Central memory CD8-positive, alpha-beta T cell (primary cell): ENCODE measurements around the gene PAPOLB.
A peak's percentile ranks its signal among the peaks of the same experiment; 100 is the strongest.

Experiments
- ATAC-seq: fragments of 150-1000 bp; cut with Tn5 transposase; replicated peaks from 2 replicates; pipeline ENCODE4 v1.10.0; 2022; ENCODE audit warnings: mild to moderate bottlenecking, moderate FRiP score, moderate number of reproducible peaks; ENCODE audit not compliant: poor library complexity, severe bottlenecking; ENCODE audit errors: extremely low read depth
- DNase-seq, 2 donors: peaks; one replicate each; pipeline ENCODE4 v3.0.0; 2021; ENCODE audit warnings: low spot score in 2 of 2
- H3K27ac Mint-ChIP-seq: one replicate; pipeline ENCODE4 v1.8.0; 2022; ENCODE audit warnings: low read depth, mild to moderate bottlenecking, moderate library complexity, mixed read lengths
- H3K27me3 Mint-ChIP-seq: one replicate; pipeline ENCODE4 v1.8.0; 2022; ENCODE audit warnings: mixed read lengths
- H3K36me3 Mint-ChIP-seq: one replicate; pipeline ENCODE4 v1.8.0; 2022; ENCODE audit warnings: mild to moderate bottlenecking, moderate library complexity, mixed read lengths; ENCODE audit not compliant: insufficient read depth
- H3K4me1 Mint-ChIP-seq: one replicate; pipeline ENCODE4 v1.8.0; 2022; ENCODE audit warnings: mixed read lengths
- H3K4me3 Mint-ChIP-seq: one replicate; pipeline ENCODE4 v1.8.0; 2022; ENCODE audit warnings: mild to moderate bottlenecking, moderate library complexity, mixed read lengths
- H3K9me3 Mint-ChIP-seq: one replicate; pipeline ENCODE4 v1.8.0; 2022; ENCODE audit warnings: mixed read lengths

The PAPOLB gene

DNA sequence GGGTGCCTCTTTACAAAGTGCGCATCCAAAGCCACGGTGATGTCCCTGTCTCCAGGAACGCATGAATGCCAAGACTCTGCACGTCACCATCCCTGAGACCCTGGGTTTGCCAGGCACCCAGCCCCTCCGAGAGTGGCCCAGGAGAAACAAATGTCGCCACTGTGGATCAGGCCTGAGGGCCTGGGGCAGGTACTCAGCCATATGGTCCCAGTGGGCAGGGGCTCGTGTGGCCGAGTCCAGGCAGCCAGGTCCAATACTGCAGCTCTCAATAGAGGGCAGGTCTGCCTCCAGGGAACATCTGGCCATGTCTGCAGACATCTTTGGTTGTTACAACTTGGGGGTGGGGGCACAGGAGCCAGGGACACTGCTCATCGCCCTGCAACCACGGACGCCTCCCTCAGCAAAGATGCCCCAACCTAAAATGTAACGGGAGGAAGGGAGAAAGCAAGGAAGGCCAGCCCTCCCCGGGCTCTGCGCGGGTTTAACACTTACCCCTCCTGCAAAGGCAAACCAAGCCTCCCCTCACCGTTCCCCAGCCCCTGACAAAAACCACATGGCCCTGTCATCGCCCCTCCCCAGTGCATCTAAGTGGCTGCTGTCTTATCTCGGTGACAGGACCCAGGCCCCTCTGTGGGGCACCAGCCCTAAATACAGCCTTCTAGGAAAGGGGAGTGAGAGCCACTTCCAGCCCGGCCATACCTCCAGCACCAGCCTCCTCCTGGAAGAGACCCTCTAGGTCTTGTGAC lies 10.3 kb upstream of the PAPOLB start:
- DNase-seq, result no peak
- peak overlapping the region; percentile 29 for H3K4me3 Mint-ChIP-seq
- H3K4me1 Mint-ChIP-seq, result peaks cover 5% of the 10 kb centered on the region
- no peak for ATAC-seq
- no peaks in the 10 kb centered on the region for H3K9me3 Mint-ChIP-seq
- no peaks in the 10 kb centered on the region for H3K36me3 Mint-ChIP-seq
- peak overlapping the region; percentile 22 for H3K27ac Mint-ChIP-seq
- peaks cover 45% of the 10 kb centered on the region for H3K27me3 Mint-ChIP-seq

DNA sequence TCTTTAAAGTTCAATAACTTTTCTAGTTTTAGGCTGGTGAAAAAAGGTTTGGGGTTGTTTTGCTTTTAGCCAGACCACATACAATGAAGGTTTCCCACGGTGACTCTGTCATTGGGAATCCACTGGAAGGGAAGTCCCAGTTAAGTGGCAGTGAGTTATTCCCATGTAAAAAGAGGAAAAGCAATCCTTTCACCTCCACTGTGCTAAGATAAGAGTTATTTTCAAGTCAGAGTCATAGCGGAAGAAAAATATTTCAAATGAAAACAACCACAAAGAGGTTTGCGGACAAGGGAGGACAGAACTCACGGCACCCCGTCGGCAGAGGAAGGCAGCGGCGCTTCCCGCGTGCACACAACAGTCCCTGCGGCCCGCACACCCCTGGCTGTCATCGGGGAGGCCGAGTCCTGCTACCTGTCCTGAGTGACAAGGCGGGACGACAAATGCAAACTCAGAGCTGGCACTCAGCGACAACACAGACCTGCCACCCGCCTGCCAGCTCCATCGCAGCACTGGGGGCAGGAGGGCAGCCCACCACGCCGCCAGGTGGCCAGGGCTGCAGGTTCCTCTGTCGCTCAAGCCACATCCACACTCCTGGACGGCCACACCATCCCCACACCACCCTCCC lies 9.3 kb upstream of the PAPOLB start:
- DNase-seq, result no peak
- no peak for ATAC-seq
- H3K36me3 Mint-ChIP-seq, result no peaks in the 10 kb centered on the region
- peaks cover 45% of the 10 kb centered on the region for H3K27me3 Mint-ChIP-seq
- peaks cover 5% of the 10 kb centered on the region for H3K4me1 Mint-ChIP-seq
- no peak overlapping the region for H3K27ac Mint-ChIP-seq
- no peaks in the 10 kb centered on the region for H3K9me3 Mint-ChIP-seq
- no peak overlapping the region for H3K4me3 Mint-ChIP-seq

DNA sequence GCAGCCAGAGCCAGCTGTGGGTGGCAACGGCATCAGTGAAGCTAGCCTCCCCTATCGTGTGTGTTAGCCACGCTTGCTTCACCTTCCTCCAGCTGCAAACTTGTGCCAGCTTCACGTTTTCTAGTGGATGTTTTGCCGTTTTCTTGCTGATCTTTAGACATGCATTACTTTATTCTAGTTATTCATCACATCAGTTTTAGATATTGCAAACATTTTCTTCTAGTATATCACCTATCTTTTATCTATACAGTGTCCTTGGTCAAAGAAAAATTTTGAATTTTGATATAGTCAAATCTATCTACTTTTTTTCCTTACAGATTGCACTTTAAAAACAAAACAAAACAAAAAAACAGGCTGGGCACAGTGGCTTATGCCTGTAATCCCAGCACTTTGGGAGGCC lies 6.7 kb upstream of the PAPOLB start:
- H3K36me3 Mint-ChIP-seq, result peaks cover 2% of the 10 kb centered on the region
- DNase-seq (no peak), ATAC-seq (no peak)
- peaks cover 68% of the 10 kb centered on the region for H3K27me3 Mint-ChIP-seq
- H3K4me3 Mint-ChIP-seq, result no peak overlapping the region
- H3K4me1 Mint-ChIP-seq, result peaks cover 5% of the 10 kb centered on the region
- no peaks in the 10 kb centered on the region for H3K9me3 Mint-ChIP-seq
- no peak overlapping the region for H3K27ac Mint-ChIP-seq

DNA sequence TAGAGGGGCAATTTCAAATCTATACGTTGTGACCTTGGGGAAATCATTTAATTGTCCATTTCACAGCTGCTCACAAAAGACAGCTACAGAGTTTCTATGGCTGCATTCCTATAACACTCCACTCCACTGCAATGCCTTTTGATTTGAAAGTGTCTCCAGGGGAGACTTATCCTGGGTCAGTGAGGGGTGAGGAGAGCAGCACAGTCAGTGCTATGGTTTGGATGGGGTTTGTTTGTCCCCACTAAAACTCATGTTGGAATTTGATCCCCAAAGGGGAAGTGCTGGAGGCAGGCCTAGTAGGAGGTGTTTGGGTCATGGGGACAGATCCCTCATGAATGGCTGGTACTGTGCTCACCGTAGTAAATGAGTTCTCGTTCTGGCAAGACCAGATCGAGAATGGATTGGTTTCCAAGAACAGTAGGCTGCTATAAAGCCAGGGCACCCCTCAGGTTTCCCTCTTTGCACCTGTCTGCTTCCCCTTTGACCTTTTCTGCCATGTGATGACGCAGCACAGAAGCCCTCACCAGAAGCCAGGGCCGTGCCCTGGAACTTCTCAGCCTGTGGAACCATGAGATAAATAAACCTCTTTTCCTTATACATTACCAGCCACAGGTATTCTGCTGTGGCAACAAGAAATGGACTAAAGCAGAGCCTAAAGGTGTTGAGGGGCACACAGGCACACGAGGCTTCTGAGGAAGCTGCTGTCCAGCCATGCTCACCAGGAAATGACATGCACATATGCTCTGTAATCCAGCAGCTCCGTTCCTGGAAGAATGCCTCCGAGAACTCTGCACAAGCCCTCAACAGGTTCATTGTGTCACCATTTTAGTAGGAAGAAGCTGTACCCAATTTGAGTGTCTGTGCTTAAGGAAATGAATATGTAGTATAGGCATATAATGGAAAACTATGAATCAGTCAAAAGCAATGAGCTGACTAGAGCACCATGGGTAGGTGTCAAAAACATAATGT lies 5.0 kb upstream of the PAPOLB start:
- DNase-seq, result no peak
- Mint-ChIP-seq H3K27ac (no peak overlapping the region), H3K27me3 (peaks cover 68% of the 10 kb centered on the region)

DNA sequence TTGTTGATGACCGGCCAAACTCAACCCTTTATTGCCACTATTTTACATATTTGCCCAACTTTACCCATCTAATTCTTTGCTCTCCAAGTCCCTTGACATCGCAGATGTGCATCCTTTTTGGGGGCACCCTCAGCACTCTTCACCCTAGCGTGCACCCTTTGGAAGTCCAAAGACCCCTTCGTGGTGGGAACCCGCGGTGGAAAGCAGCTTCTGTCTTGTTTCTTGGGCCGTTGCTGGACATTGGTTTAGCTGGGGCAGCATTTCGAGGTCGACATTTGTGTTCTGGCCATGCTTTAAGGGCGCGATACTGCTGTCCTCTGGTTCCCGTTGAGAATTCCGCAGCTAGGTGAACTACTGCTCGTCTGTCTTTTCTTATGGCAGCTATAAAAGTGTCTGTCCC lies 326 bp upstream of the PAPOLB start:
- Mint-ChIP-seq H3K27me3 (peaks cover 58% of the 10 kb centered on the region), H3K4me1 (no peaks in the 10 kb centered on the region), H3K9me3 (no peaks in the 10 kb centered on the region), H3K36me3 (peaks cover 4% of the 10 kb centered on the region), H3K4me3 (peak overlapping the region; percentile 59), H3K27ac (peak overlapping the region; percentile 42)
- ATAC-seq (no peak), DNase-seq (no peak)

More for the DNA sequence above, 5.0 kb upstream of the PAPOLB start:
- Mint-ChIP-seq H3K4me3 (no peak overlapping the region), H3K36me3 (peaks cover 4% of the 10 kb centered on the region), H3K9me3 (no peaks in the 10 kb centered on the region), H3K4me1 (peaks cover 5% of the 10 kb centered on the region)
- ATAC-seq, result no peak

DNA sequence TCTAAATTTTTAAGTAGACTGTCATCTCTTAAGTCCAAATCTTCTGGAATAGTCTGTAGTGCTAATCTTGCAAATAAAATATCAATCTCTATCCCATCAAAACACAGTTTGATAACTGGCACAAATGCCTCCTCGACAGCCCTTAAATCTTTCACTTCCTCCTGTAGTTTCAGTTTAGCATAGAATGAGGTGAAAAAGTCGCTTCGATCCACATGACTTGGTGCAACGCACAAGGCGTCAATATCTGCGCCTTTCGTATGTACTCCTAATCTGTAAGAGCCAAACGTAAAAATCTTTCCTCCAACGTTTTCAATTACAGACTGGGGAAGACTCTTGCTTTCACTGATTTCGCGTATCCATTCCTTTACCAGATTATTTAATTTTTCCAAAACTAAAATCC lies 603 bp downstream of the PAPOLB start:
- Mint-ChIP-seq H3K27ac (peak overlapping the region; percentile 42), H3K9me3 (no peaks in the 10 kb centered on the region), H3K27me3 (peaks cover 60% of the 10 kb centered on the region), H3K4me1 (no peaks in the 10 kb centered on the region), H3K36me3 (peaks cover 4% of the 10 kb centered on the region), H3K4me3 (peak overlapping the region; percentile 59)
- no peak for ATAC-seq
- DNase-seq, result no peak

DNA sequence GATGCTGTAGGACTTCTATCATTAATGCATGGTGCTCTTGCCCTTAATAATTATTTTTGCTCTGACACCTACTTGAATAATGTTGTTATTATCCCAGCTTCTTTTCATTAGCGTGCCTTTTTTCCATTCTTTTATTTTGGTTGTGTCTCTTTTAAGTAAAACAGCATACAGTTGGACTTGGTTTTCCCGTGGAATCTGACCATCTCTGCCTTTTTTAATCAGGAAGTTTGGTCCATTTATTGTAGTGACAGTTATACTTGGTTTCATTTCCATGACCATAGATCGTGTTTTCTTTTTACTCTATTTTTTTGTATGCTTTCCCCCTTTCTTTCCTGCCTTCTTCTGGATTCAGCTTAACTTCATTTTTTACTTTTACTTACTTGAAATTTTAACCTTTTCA lies 4.6 kb downstream of the PAPOLB start:
- ATAC-seq (no peak), DNase-seq (no peak)
- Mint-ChIP-seq H3K4me3 (no peak overlapping the region), H3K27ac (no peak overlapping the region), H3K9me3 (no peaks in the 10 kb centered on the region), H3K4me1 (no peaks in the 10 kb centered on the region), H3K27me3 (peaks cover 22% of the 10 kb centered on the region), H3K36me3 (peaks cover 1% of the 10 kb centered on the region)

DNA sequence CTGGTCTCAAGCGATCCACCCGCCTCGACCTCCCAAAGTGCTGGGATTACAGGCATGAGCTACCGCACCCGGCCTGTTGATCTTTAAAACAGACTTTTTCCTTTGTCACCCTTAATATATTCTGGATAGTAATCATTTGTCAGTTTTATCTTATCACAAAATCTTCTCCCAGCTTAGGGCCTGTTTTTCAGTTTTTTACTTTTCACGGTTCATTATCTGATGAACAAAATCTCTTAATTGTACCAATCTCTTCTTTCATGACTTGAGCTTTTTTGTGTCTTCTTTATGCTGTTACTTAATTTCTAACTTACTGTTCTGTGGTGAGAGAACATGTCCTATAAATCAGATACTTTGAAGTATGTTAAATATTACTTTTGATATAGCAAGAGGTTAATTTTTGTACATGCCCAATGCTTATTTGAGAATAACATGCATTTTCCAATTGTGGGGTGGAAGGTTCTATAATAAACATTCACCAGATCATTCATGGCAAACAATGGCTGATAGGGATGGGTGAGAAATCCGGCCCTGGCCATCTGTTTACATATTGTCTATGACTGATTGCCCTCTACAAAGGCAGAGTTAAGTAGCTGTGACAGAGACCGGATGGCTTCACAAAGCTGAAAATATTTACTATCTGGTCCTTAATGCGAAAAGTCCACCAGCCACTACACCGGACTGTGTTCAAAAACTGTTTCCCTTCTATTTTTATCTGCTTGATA lies 5.3 kb downstream of the PAPOLB start:
- Mint-ChIP-seq H3K9me3 (no peaks in the 10 kb centered on the region), H3K36me3 (no peaks in the 10 kb centered on the region), H3K27ac (no peak overlapping the region), H3K4me1 (no peaks in the 10 kb centered on the region), H3K27me3 (peaks cover 15% of the 10 kb centered on the region), H3K4me3 (no peak overlapping the region)
- ATAC-seq (no peak), DNase-seq (no peak)

DNA sequence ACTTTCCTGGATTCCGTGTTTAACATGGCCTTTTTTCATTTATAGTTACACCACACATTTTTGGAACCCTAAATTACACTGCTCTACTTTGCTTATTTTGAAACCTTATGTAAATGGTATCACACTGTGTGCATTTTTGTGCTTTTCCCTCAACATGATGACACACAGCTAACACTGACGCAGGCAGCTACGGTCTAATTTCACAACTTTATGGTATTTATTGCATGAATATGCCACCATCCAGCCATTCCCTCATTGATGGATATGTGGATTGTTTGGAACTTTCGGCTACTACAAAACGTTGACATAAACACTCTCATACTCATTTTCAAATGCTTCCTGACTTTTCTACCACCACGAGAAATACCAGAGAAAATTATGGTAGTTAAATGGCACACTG lies 6.9 kb downstream of the PAPOLB start:
- H3K4me3 Mint-ChIP-seq, result no peak overlapping the region
- peaks cover 11% of the 10 kb centered on the region for H3K27me3 Mint-ChIP-seq
- no peaks in the 10 kb centered on the region for H3K36me3 Mint-ChIP-seq
- ATAC-seq, result no peak
- H3K9me3 Mint-ChIP-seq, result no peaks in the 10 kb centered on the region
- H3K4me1 Mint-ChIP-seq, result no peaks in the 10 kb centered on the region
- H3K27ac Mint-ChIP-seq, result no peak overlapping the region
- no peak for DNase-seq

DNA sequence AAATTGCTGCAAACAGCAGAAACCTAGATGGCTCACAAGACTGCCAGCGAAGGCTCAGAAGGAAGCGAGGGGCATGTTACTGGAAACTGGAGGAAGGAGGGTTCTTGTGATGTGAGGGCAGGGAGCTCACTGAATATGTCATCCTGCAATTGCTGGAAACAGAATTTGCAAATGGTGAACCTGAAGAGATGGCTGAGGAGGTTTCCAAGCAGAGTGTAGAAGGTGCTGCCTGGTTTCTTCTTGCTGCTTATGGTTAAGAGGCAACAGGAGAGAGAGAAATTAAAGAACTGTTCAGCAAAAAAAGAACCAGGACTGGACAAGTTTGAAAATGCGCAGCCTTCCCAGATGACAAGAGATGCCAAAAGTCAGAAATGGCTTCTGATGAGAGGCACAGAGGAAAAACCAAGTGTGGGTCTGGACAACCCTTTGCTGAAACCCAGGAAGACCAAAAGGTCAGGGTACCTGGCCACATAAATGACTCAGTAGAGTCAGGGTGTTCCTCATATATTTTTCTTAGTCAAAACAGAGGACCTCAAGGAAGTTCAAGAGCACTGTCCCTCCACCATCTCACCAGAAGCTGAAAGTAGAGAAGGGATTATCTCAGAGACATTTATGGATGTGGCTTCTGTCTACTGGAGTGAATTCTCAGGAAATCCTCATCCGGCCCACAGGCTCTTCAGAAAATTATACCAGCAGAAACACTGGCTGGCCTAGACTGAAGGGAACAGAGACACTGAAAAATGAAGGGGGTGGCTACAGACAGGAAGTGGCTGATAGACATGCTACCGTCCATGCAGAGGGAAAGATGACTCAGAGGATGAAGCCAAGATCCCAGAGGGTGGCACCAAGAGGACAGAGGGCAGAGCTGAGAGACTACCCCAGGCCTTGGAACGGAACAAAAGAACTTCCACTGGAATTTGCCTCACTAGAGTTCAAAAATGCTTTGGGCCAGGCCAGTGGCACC lies 10.1 kb downstream of the PAPOLB start:
- no peaks in the 10 kb centered on the region for H3K36me3 Mint-ChIP-seq
- H3K4me3 Mint-ChIP-seq, result no peak overlapping the region
- H3K9me3 Mint-ChIP-seq, result no peaks in the 10 kb centered on the region
- DNase-seq (no peak), ATAC-seq (no peak)
- H3K27me3 Mint-ChIP-seq, result peaks cover 12% of the 10 kb centered on the region
- H3K27ac Mint-ChIP-seq, result no peak overlapping the region
- H3K4me1 Mint-ChIP-seq, result no peaks in the 10 kb centered on the region

DNA sequence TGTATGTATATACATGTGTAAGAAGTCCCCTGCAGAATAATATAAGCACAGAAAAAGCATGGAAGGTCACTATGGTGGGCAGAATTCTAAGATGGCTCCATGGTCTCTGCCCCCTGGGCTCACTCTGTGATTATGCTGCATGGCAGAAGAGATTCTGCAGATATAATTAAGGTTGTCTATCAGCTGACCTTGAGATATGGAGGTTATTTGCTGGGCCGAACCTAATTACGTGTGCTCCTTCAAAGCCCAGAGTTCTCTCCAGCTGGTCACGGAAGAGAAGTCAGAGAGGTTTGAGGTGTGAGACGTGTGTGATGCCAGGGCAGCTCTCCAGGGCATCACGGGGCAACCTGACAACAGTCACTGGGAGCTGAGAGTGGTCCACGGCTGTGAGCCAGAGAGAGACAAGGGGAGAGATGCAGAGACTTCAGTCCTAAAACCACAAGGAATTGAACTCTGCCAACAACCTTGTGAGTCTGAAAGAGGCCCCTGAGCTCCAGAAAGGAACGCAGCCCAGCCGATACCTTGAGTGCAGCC lies 11.5 kb downstream of the PAPOLB start:
- no peaks in the 10 kb centered on the region for H3K4me1 Mint-ChIP-seq
- no peaks in the 10 kb centered on the region for H3K36me3 Mint-ChIP-seq
- ATAC-seq, result no peak
- H3K27ac Mint-ChIP-seq, result no peak overlapping the region
- no peak overlapping the region for H3K4me3 Mint-ChIP-seq
- peaks cover 18% of the 10 kb centered on the region for H3K27me3 Mint-ChIP-seq
- DNase-seq, result no peak
- no peaks in the 10 kb centered on the region for H3K9me3 Mint-ChIP-seq
